ENCODE results near the gene RFX8.

DNA sequence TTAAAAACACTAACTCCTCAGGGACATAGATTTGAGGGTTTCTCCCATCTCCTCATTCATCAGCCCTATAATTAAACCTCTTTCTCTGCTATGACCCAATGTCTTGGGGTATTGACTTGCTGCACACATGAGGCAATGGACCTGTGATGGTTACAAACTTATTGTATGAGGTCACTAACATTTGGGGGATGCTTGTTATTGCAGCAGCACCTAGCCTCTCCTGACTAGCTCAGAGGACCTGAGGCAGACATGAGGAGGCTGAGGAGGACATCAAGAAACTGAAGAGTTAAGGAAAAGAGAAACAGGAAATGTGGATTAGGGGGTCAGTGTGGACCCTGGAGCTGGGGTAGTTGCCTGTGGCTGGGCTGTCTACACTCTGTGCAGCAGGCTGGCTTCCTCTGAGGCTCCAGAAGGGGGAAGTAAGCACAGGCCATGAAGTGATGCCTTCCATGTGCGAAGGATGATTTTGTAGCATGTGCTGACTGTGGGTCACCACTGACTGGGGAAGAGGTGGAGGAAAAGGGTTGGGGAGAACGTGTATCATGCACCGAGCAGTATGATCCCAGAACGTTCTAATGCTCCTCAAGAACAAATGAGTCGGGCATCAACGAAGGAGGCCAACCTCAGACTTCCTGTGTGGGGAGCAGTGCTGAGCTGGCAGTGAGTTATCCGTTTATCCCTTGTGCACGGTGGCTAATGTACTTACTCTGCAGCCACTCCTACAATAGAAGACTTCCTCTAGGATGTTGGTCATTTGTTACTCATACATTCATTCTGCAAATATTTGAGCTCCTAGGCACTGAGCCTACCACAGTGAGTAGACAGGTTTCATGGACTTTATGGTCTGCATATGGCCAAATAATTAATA is 42.1 kb upstream of the RFX8 start:
- TF ChIP-seq, protein P1, sequence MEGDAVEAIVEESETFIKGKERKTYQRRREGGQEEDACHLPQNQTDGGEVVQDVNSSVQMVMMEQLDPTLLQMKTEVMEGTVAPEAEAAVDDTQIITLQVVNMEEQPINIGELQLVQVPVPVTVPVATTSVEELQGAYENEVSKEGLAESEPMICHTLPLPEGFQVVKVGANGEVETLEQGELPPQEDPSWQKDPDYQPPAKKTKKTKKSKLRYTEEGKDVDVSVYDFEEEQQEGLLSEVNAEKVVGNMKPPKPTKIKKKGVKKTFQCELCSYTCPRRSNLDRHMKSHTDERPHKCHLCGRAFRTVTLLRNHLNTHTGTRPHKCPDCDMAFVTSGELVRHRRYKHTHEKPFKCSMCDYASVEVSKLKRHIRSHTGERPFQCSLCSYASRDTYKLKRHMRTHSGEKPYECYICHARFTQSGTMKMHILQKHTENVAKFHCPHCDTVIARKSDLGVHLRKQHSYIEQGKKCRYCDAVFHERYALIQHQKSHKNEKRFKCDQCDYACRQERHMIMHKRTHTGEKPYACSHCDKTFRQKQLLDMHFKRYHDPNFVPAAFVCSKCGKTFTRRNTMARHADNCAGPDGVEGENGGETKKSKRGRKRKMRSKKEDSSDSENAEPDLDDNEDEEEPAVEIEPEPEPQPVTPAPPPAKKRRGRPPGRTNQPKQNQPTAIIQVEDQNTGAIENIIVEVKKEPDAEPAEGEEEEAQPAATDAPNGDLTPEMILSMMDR (IDR thresholded peaks at IDR 0.05): no peak
- no peak for TF ChIP-seq POLR2A (IDR thresholded peaks at IDR 0.05)
